IMR-90 (cell line): ENCODE measurements around the gene PSME3. TPM values are rescaled to one million over a fixed set of nuclear protein-coding genes. Genes with fewer than 3 reads are reported as not detected.

Experiments
- ATAC-seq: fragments of 200-7000 bp; cut with Tn5 transposase; 2 replicates; pipeline ENCODE4 v1.9.1; 2020; ENCODE audit warnings: low read depth, mild to moderate bottlenecking, moderate library complexity
- BruUV-seq: library from RNA; stranded (reverse); fragments of 400-500 nt; replicated peaks from 2 replicates; lab custom pipeline; 2021; lab: Mats Ljungman, UMichigan
- CTCF ChIA-PET: fragments of 300-600 bp; formaldehyde crosslinking; extraction: SDS; loops from one replicate; lab custom pipeline; 2021; ENCODE audit warnings: antibody characterized with exemption; lab: Yijun Ruan, JAX
- POLR2A ChIA-PET: fragments of 300-600 bp; sonication (Branson Sonifier 250); formaldehyde crosslinking; loops from one replicate; lab custom pipeline; 2022; ENCODE audit warnings: antibody characterized with exemption; ENCODE audit not compliant: unreplicated experiment; lab: Charles Lee
- DNase-seq: peaks from one replicate; pipeline ENCODE4 v3.0.0; 2013
- H2AFZ ChIP-seq: replicated peaks from 2 replicates; pipeline ENCODE3; 2013; ENCODE audit warnings: low read length, mild to moderate bottlenecking; ENCODE audit not compliant: poor library complexity
- H2AK5ac ChIP-seq: 2 replicates; pipeline ENCODE4 v1.6.1; 2013; ENCODE audit warnings: low read depth, low read length, inconsistent platforms
- H2AK9ac ChIP-seq: replicated peaks from 2 replicates; pipeline ENCODE3; 2013; ENCODE audit warnings: mild to moderate bottlenecking, low read depth, low read length, moderate library complexity; ENCODE audit not compliant: poor library complexity
- H2BK120ac ChIP-seq: 2 replicates; pipeline ENCODE4 v1.6.1; 2013; ENCODE audit warnings: low read depth, low read length, inconsistent platforms
- H2BK15ac ChIP-seq: 3 replicates; pipeline ENCODE4 v1.6.1; 2013; ENCODE audit warnings: low read depth, low read length, inconsistent platforms
- H2BK20ac ChIP-seq: 2 replicates; pipeline ENCODE4 v1.6.1; 2013; ENCODE audit warnings: low read depth, mild to moderate bottlenecking, inconsistent platforms, low read length, moderate library complexity
- H2BK5ac ChIP-seq: 2 replicates; pipeline ENCODE4 v1.6.1; 2013; ENCODE audit warnings: mild to moderate bottlenecking, low read depth, low read length, inconsistent platforms; ENCODE audit not compliant: poor library complexity, severe bottlenecking
- H3K14ac ChIP-seq: replicated peaks from 2 replicates; pipeline ENCODE4 v1.6.1; 2013; ENCODE audit warnings: low read depth, low read length, inconsistent platforms
- H3K18ac ChIP-seq: 2 replicates; pipeline ENCODE4 v1.6.1; 2013; ENCODE audit warnings: low read depth, low read length, control low read depth
- H3K23ac ChIP-seq: 2 replicates; pipeline ENCODE4 v1.6.1; 2013; ENCODE audit warnings: low read depth, low read length, inconsistent platforms
- H3K27ac ChIP-seq: 2 replicates; pipeline ENCODE4 v1.5.1; 2013; ENCODE audit warnings: mild to moderate bottlenecking, control low read depth, low read length; ENCODE audit not compliant: insufficient read depth
- H3K27me3 ChIP-seq: 2 replicates; pipeline ENCODE4 v1.6.1; 2013; ENCODE audit warnings: low read length; ENCODE audit not compliant: control insufficient read depth, insufficient read depth
- H3K36me3 ChIP-seq: 2 replicates; pipeline ENCODE4 v1.6.1; 2013; ENCODE audit warnings: low read length, mixed read lengths; ENCODE audit not compliant: control insufficient read depth, insufficient read depth
- H3K4ac ChIP-seq: 2 replicates; pipeline ENCODE4 v1.6.1; 2013; ENCODE audit warnings: low read depth, low read length, inconsistent platforms
- H3K4me1 ChIP-seq: 2 replicates; pipeline ENCODE4 v1.6.1; 2013; ENCODE audit warnings: low read length, mixed read lengths; ENCODE audit not compliant: control insufficient read depth, insufficient read depth
- H3K4me2 ChIP-seq: 2 replicates; pipeline ENCODE4 v1.6.1; 2013; ENCODE audit warnings: low read depth, mild to moderate bottlenecking, control low read depth, low read length, moderate library complexity
- H3K4me3 ChIP-seq: 2 replicates; pipeline ENCODE4 v1.5.1; 2013; ENCODE audit warnings: low read depth, mild to moderate bottlenecking, control low read depth, low read length, moderate library complexity; ENCODE audit not compliant: insufficient read depth
- H3K56ac ChIP-seq: 2 replicates; pipeline ENCODE4 v1.6.1; 2013; ENCODE audit warnings: low read length, inconsistent platforms; ENCODE audit not compliant: insufficient read depth; ENCODE audit errors: extremely low read depth
- H3K79me1 ChIP-seq, 2 experiments: 2 replicates each; pipeline ENCODE4 v1.6.1; 2013; ENCODE audit warnings: low read length in 2 of 2, inconsistent platforms in 1 of 2, low read depth in 1 of 2
- H3K9ac ChIP-seq: 2 replicates; pipeline ENCODE4 v1.6.1; 2013; ENCODE audit warnings: low read depth, low read length, control low read depth
- H3K9me1 ChIP-seq: 2 replicates; pipeline ENCODE4 v1.6.1; 2013; ENCODE audit warnings: low read length, inconsistent platforms; ENCODE audit not compliant: insufficient read depth
- H3K9me3 ChIP-seq: 2 replicates; pipeline ENCODE4 v1.6.1; 2013; ENCODE audit warnings: low read length; ENCODE audit not compliant: control insufficient read depth, insufficient read depth
- H4K20me1 ChIP-seq: 2 replicates; pipeline ENCODE4 v1.6.1; 2013; ENCODE audit warnings: low read length, inconsistent platforms; ENCODE audit not compliant: insufficient read depth
- H4K5ac ChIP-seq: 2 replicates; pipeline ENCODE4 v1.6.1; 2013; ENCODE audit warnings: mild to moderate bottlenecking, low read depth, low read length, control low read depth
- H4K8ac ChIP-seq, 2 experiments: 2 replicates each; pipeline ENCODE4 v1.6.1; 2013; ENCODE audit warnings: low read depth in 2 of 2, low read length in 2 of 2, control low read depth in 1 of 2, inconsistent platforms in 1 of 2
- H4K91ac ChIP-seq: 2 replicates; pipeline ENCODE4 v1.6.1; 2013; ENCODE audit warnings: low read depth, low read length, inconsistent platforms; ENCODE audit not compliant: insufficient read depth
- BHLHE40 ChIP-seq: fragments of 150-350 bp; IDR thresholded peaks from 2 replicates; pipeline ENCODE4 v1.6.1; 2016; ENCODE audit warnings: mild to moderate bottlenecking, low read depth, low read length
- CEBPB ChIP-seq: IDR thresholded peaks from 2 replicates; pipeline ENCODE4 v1.6.1; 2012; ENCODE audit warnings: low read depth, low read length, improper control_type of control experiment
- CHD1 ChIP-seq: IDR thresholded peaks from 2 replicates; pipeline ENCODE4 v1.6.1; 2012; ENCODE audit warnings: low read depth, low read length, improper control_type of control experiment
- CTCF ChIP-seq: conservative IDR thresholded peaks from 2 replicates; pipeline ENCODE4 v1.5.1; 2012; ENCODE audit warnings: mild to moderate bottlenecking, low read depth, low read length, improper control_type of control experiment
- ELK1 ChIP-seq: fragments of 150-350 bp; IDR thresholded peaks from 2 replicates; pipeline ENCODE4 v1.6.1; 2016; ENCODE audit warnings: low read depth, mild to moderate bottlenecking, low read length, moderate library complexity, borderline replicate concordance
- FOS ChIP-seq: fragments of 150-350 bp; IDR thresholded peaks from 2 replicates; pipeline ENCODE4 v1.6.1; 2016; ENCODE audit warnings: low read depth, low read length
- MAFK ChIP-seq: IDR thresholded peaks from 2 replicates; pipeline ENCODE4 v1.6.1; 2012; ENCODE audit warnings: low read depth, low read length, improper control_type of control experiment
- MAZ ChIP-seq: IDR thresholded peaks from 2 replicates; pipeline ENCODE4 v1.6.1; 2012; ENCODE audit warnings: low read depth, mild to moderate bottlenecking, low read length, improper control_type of control experiment, moderate library complexity, borderline replicate concordance
- MXI1 ChIP-seq: IDR thresholded peaks from 2 replicates; pipeline ENCODE4 v1.6.1; 2012; ENCODE audit warnings: low read depth, mild to moderate bottlenecking, low read length, moderate library complexity, borderline replicate concordance
- NFE2L2 ChIP-seq: fragments of 150-350 bp; IDR thresholded peaks from 2 replicates; pipeline ENCODE4 v1.6.1; 2016; ENCODE audit warnings: low read depth, mild to moderate bottlenecking, low read length
- POLR2A ChIP-seq: IDR thresholded peaks from 2 replicates; pipeline ENCODE4 v1.6.1; 2012; ENCODE audit warnings: mild to moderate bottlenecking, low read depth, low read length
- RAD21 ChIP-seq: IDR thresholded peaks from 2 replicates; pipeline ENCODE4 v1.6.1; 2012; ENCODE audit warnings: low read length, improper control_type of control experiment
- RCOR1 ChIP-seq: IDR thresholded peaks from 2 replicates; pipeline ENCODE4 v1.6.1; 2012; ENCODE audit warnings: mild to moderate bottlenecking, low read length, improper control_type of control experiment; ENCODE audit not compliant: insufficient replicate concordance
- RFX5 ChIP-seq: IDR thresholded peaks from 2 replicates; pipeline ENCODE4 v1.8.0; 2012; ENCODE audit warnings: low read depth, mild to moderate bottlenecking, low read length, moderate library complexity
- SMC3 ChIP-seq: fragments of 150-350 bp; IDR thresholded peaks from 2 replicates; pipeline ENCODE4 v1.6.1; 2016; ENCODE audit warnings: low read depth, mild to moderate bottlenecking, antibody characterized with exemption, low read length, moderate library complexity
- USF2 ChIP-seq: fragments of 150-350 bp; IDR thresholded peaks from 2 replicates; pipeline ENCODE4 v1.6.1; 2017; ENCODE audit warnings: mild to moderate bottlenecking, antibody characterized with exemption, low read length, low read depth
- WGBS, 2 experiments: methylation state at CpG; one replicate each; pipeline versions ENCODE4 v1.1.5 to v1.1.7; 2013; ENCODE audit warnings: missing lambda C conversion rate in 2 of 2; ENCODE audit not compliant: insufficient read length in 1 of 2; ENCODE audit errors: extremely low coverage in 2 of 2; 5-methylcytosine and 5-hydroxymethylcytosine counted together
- dilution Hi-C: fragments of 300-500 bp; cut with HindIII; formaldehyde crosslinking; loops from one replicate; pipeline ENCODE4 v1.14.3; 2018; ENCODE audit warnings: low sequenced_read_pairs; ENCODE audit not compliant: unreplicated experiment
- in situ Hi-C: fragments of 300-500 bp; cut with MboI; formaldehyde crosslinking; loops from 3 replicates; pipeline ENCODE4 v1.14.3; 2019; ENCODE audit warnings: low sequenced_read_pairs, inconsistent platforms, mixed read lengths
- intact Hi-C: fragments of 100-400 bp; cut with micrococcal nuclease; formaldehyde crosslinking; loops from 2 replicates; pipeline ENCODE4 v1.10.0; 2022
- polyA plus RNA-seq, 3 experiments: library from polyadenylated mRNA; depleted of rRNA; stranded (reverse); fragments of >200 nt; gene quantifications; 2 replicates each; pipeline ENCODE4 v1.2.3, GENCODE V29; 2012; ENCODE audit warnings: low replicate concordance in 1 of 3
- total RNA-seq: library from RNA; depleted of rRNA; stranded (reverse); fragments of >200 nt; gene quantifications from 2 replicates; pipeline ENCODE4 v1.2.3, GENCODE V29; 2012

The PSME3 gene
- total and polyA plus RNA-seq, 2 of the 4 experiments (the other 2 are of a cell fraction) = 72.4 to 100 TPM

- ChIA-PET POLR2A (no interaction called here), CTCF (no interaction called here)
These were observed 17.8 kb downstream of the PSME3 start, which contains the start of gene AOC3 for GRCh38 chr17:42850954-42851353. AOC3 (plus strand) TSS chr17:42851199; CDS start chr17:42851344, 145 bp downstream.

More at GRCh38 chr17:42850954-42851353, 17.8 kb downstream of the PSME3 start, which contains the start of gene AOC3:
- Histone ChIP-seq H4K8ac (no peak within 1 kb of the TSS), H3K56ac (no peak within 1 kb of the TSS), H4K91ac (no peak within 1 kb of the TSS), H2AK5ac (no peak within 1 kb of the TSS), H3K9ac (no peak within 1 kb of the TSS), H3K27me3 (peaks cover 12% of the 10 kb centered on the region), H3K14ac (no peak within 1 kb of the TSS), H3K36me3 (no peaks in the 10 kb centered on the region; the same call in 1 of the 2 replicates), H3K4me2 (no peak within 1 kb of the TSS), H2BK20ac (no peak within 1 kb of the TSS), H3K79me1 (0 out of 4 replicates have a peak, but pooled peaks cover 0 to 3% of the 10 kb centered on the region in 2 experiments), H2AK9ac (no peak within 1 kb of the TSS), H2BK120ac (no peak within 1 kb of the TSS), H4K20me1 (peaks cover 7% of the 10 kb centered on the region), H3K27ac (no peak within 1 kb of the TSS), H2BK5ac (no peak within 1 kb of the TSS), H3K23ac (no peak within 1 kb of the TSS), H3K9me3 (no peaks in the 10 kb centered on the region), H3K18ac (no peak within 1 kb of the TSS), H3K9me1 (peaks cover 8% of the 10 kb centered on the region; the same call in 1 of the 2 replicates), H4K5ac (no peak within 1 kb of the TSS), H2AFZ (no peak within 1 kb of the TSS), H3K4ac (no peak within 1 kb of the TSS), H3K4me1 (peaks cover 4% of the 10 kb centered on the region; the same call in 1 of the 2 replicates), H2BK15ac (no peak within 1 kb of the TSS), H3K4me3 (no peak within 1 kb of the TSS)
- intact Hi-C loops = no loop called here
- no peak for TF ChIP-seq RCOR1
- TF ChIP-seq BHLHE40 = no peak
- TF ChIP-seq SMC3 = no peak
- no peak for TF ChIP-seq RFX5
- no peak for TF ChIP-seq CEBPB
- TF ChIP-seq FOS = no peak
- TF ChIP-seq MXI1 = no peak
- TF ChIP-seq ELK1 = no peak
- no peak for TF ChIP-seq CHD1
- TF ChIP-seq USF2 = no peak
- TF ChIP-seq CTCF = no peak
- TF ChIP-seq POLR2A = no peak
- no peak for TF ChIP-seq MAFK
- no peak for TF ChIP-seq NFE2L2
- no peak for TF ChIP-seq MAZ
- no peak for TF ChIP-seq RAD21
- WGBS, 2 experiments = 46% methylated on average over 4 of the region's 9 CpGs; no CpG with 5 or more reads in 1 of the 2 experiments
- DNase-seq (no peak), ATAC-seq (peak; percentile 58)
- dilution Hi-C loops = no loop called here
- no TSS peak for BruUV-seq
- in situ Hi-C loops = no loop called here
